ENCODE results near the gene THY1.

DNA sequence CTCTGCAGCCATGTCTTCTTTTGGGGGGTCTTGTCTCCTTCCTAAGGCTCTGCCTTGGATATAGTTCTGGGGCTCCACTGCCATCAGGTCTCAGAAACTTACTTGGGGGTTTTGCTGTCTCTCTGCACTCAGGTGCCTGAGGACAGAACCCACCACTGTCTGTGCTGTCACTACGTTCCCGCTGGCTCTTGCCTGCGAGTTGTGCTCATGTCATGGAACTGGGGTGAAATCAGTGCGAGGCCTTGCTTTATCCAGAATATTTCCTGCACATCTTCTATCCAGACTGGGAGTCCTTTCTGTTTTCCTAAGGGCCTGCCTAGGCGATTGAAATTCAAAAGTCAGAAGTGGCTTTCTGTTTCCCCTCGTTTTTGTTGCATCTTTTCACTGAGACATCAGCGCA lies 34.9 kb downstream of the THY1 start:
- TF ChIP-seq, protein P1, sequence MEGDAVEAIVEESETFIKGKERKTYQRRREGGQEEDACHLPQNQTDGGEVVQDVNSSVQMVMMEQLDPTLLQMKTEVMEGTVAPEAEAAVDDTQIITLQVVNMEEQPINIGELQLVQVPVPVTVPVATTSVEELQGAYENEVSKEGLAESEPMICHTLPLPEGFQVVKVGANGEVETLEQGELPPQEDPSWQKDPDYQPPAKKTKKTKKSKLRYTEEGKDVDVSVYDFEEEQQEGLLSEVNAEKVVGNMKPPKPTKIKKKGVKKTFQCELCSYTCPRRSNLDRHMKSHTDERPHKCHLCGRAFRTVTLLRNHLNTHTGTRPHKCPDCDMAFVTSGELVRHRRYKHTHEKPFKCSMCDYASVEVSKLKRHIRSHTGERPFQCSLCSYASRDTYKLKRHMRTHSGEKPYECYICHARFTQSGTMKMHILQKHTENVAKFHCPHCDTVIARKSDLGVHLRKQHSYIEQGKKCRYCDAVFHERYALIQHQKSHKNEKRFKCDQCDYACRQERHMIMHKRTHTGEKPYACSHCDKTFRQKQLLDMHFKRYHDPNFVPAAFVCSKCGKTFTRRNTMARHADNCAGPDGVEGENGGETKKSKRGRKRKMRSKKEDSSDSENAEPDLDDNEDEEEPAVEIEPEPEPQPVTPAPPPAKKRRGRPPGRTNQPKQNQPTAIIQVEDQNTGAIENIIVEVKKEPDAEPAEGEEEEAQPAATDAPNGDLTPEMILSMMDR (IDR thresholded peaks at IDR 0.05; ENCODE audit: low read length) = no peak
- no peak for TF ChIP-seq EZH2 (IDR thresholded peaks at IDR 0.05; ENCODE audit: borderline replicate concordance, low read length)

All from OCI-LY1 (cell line).